NCI-H2107 treated with DMSO at 0.1 percent for 48 hours (cell line): ENCODE results near the gene PSMA2.
A peak's percentile ranks its signal among the peaks of the same experiment; 100 is the strongest.

Source experiments
- DNase-seq: peaks from one replicate; lab custom pipeline; 2025; ENCODE audit not compliant: unreplicated experiment; lab: John Stamatoyannopoulos, UW

The PSMA2 gene

GRCh38 chr7:42931834-42932651 lies at the start of gene PSMA2, which contains the start of gene MRPL32:
Gene PSMA2, minus strand, starts transcription at chr7:42932174. Its CDS starts 16 bp downstream, at chr7:42932158.
Gene MRPL32, plus strand, starts transcription at chr7:42932376. Its CDS starts 11 bp downstream, at chr7:42932387.
- DNase-seq, result peak; percentile 99

- DNase-seq, result no peak
Measured at GRCh38 chr7:42981601-42982000, 49.6 kb upstream of the PSMA2 start.

- no peak for DNase-seq
Measured at GRCh38 chr7:42980514-42980913, 48.5 kb upstream of the PSMA2 start.

GRCh38 chr7:42980084-42980483 lies 48.1 kb upstream of the PSMA2 start:
- DNase-seq, result no peak

GRCh38 chr7:42978496-42978895 lies 46.5 kb upstream of the PSMA2 start:
- DNase-seq, result no peak

GRCh38 chr7:42976371-42976770 lies 44.4 kb upstream of the PSMA2 start:
- no peak for DNase-seq

GRCh38 chr7:42972699-42973500 lies 40.9 kb upstream of the PSMA2 start:
- no peak for DNase-seq

- DNase-seq, result no peak
Measured at GRCh38 chr7:42967391-42967790, 35.4 kb upstream of the PSMA2 start.

- no peak for DNase-seq
Measured at GRCh38 chr7:42964849-42965805, 33.2 kb upstream of the PSMA2 start.

- DNase-seq, result no peak
Measured at GRCh38 chr7:42964293-42964692, 32.3 kb upstream of the PSMA2 start.

- no peak for DNase-seq
Measured at GRCh38 chr7:42961170-42961569, 29.2 kb upstream of the PSMA2 start.

- DNase-seq, result no peak
Measured at GRCh38 chr7:42960762-42961161, 28.8 kb upstream of the PSMA2 start.

- DNase-seq, result no peak
Measured at GRCh38 chr7:42959549-42959948, 27.6 kb upstream of the PSMA2 start.

- DNase-seq, result no peak
Measured at GRCh38 chr7:42956062-42956461, 24.1 kb upstream of the PSMA2 start.

- no peak for DNase-seq
Measured at GRCh38 chr7:42953994-42954393, 22.0 kb upstream of the PSMA2 start.

- DNase-seq, result no peak
Measured at GRCh38 chr7:42952328-42952727, 20.4 kb upstream of the PSMA2 start.

- DNase-seq, result no peak
Measured at GRCh38 chr7:42950417-42950816, 18.4 kb upstream of the PSMA2 start.

GRCh38 chr7:42947521-42947920 lies 15.5 kb upstream of the PSMA2 start:
- DNase-seq, result no peak

- no peak for DNase-seq
Measured at GRCh38 chr7:42946627-42946950, 14.6 kb upstream of the PSMA2 start.

GRCh38 chr7:42945821-42946626 lies 14.1 kb upstream of the PSMA2 start:
- no peak for DNase-seq
